ENCODE data around the gene FARP1.

Gene FARP1

DNA sequence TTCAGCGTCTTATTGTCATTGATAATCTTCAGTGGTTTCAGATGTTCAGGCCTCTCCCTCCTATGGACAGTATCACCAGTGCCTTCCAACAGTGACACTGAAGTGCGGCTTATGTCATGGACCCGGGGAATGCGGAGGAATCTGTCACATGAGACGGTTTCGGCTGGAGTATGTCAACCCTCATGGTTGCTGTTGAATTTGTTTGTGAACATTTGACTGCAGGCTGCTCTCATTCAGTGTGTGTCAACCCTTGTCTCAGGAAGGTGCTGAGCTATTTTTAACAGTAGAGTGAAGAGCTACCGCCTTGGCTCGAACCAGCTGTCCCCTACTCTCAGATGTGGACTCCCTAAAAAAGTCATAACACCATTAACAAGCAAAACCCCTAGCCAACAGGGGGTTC, 173.0 kb downstream of the FARP1 start:
- DNase-seq: no peak

DNA sequence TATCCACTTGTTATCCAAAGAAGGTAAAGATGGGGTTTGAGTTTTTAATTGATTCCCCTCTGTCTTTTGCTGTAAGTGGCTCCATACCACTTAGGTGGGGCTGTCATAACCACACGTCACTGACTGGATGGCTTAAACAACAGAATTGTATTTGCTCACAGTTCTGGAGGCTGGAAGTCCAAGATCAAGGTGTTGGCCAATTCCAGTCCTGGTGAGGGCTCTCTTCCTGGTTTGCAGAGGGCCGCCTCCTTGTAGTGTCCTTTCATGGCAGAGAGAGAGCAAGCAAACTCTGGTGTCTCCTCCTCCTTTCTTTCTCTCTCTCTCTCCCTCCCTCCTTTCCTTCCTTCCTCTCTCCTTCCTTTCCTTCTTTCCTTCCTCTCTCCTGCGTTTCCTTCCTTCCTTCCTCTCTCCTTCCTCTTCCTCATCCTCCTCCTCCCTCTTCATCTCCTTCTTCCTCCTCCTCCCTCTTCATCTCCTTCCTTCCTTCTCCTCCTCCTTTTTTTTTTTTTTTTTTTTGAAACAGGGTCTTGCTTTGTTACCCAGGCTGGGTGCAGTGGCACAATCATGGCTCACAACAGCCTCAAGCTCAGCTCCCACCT, 174.8 kb downstream of the FARP1 start:
- no peak for DNase-seq

DNA sequence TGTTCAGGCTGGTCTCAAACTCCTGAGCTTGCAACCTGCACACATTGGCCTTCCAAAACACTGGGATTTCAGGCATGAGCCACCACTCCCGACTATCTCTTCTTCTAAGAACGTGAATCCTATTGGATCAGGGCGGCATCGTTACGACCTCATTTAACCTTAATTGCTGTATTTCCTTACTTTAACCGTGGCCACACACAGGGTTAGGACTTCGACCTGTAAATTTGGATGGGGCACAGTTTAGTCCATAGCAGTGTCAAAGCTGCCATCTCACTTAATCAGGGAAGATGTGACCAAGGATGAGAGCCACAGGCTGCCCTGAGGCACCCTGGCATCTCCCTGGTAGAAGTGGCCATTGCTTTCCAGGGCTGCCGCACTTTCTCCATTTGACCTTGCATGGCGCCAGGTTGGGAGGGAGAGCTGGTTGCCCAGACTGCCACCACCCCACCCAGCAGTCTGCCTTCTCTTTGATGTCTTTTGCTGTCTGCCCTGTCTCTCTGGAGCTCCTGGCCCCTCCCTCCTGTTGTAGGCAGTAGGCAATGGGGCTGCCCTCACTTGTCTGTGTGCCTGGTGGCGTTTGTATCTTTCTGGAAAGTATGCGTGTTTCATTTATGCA, 175.5 kb downstream of the FARP1 start:
- no peak for DNase-seq

DNA sequence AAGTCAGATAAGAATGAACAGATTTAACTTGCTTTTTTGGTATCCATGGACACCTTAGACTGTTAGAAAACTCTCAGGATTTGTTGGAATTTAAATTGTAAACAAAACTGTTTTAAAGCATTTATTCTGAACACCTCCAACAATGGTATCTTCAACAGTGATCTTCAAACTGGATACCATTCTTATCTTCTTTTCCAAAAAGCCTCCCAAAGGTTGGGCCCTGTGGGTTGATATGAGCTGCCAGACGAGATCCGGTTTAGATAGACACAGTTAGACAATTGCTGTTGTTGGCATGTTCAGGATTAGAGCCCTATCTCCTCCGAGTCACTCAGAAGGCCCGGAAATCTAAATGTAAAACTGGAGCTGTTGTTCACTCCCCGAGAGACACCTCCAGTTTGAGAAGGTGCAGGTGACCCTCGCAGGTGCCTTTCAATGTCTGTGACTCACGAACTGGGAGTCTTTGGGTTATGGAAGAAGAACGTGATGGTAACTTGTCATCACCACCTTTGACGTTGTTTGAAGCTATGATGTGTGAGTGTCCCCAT, 177.7 kb downstream of the FARP1 start:
- DNase-seq: no peak

DNA sequence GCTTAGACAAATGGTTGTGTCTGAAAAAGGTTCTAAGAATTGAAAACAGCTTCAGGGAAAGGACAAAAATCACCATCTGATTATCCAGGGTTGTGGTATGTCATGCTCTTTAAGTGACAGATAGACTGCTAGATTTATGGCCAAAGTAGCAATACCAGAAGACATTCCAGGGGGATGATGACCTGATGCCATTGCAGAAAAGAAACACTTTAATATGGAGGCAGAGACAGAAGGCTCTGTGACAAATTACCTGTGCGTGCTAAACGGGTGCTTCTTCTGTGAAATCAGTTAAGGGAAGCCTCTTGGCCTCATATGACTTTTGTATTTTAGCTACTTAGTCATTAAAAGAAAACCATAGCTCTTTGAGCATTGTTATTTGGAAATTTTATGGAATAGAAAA, 178.5 kb downstream of the FARP1 start:
- no peak for DNase-seq

DNA sequence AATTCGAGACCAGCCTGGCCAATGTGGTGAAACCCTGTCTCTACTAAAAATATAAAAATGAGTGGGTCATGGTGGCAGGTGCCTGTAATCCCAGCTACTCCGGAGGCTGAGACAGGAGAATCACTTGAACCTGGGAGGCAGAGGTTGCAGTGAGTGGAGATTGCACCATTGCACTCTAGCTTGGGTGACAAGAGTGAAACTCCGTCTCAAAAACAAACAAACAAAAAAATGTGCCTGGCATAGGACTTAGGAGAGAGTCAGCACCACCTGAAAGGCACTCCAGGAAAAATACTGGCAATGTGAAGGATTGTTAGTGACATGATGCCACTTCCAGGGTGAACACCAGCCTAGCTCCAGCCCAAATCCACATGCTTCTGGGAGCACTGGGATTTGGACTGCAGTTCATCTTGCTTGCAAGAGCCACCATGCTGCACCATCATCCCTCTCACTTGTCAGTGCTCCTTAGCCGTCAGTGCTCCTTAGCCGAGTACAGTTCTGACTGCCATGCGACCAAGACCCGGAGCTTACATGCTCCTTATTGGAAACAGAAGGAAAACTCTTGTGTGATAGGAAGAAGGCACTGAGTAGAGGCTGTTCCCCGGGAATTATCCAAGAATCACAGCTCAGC, 179.3 kb downstream of the FARP1 start:
- no peak for DNase-seq

DNA sequence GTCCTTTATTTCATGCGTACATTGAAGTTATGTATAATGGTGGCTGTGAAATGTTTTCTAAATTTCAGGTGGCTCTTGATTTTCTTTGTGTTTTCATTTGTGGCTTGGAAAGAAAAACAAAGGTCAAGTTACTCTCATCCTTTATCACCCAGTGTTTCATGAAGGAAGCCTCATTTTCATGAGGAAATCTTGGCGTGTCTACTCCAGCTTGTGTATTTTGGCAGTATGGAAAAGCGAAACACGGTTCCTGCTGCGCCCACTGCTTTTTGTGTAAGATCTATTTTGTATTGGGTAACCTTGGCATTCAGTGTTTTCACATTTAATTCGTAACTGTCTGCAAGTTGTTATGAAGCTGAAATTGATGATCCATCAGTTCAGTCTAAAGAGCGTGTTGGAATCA, 181.2 kb downstream of the FARP1 start:
- DNase-seq: no peak

DNA sequence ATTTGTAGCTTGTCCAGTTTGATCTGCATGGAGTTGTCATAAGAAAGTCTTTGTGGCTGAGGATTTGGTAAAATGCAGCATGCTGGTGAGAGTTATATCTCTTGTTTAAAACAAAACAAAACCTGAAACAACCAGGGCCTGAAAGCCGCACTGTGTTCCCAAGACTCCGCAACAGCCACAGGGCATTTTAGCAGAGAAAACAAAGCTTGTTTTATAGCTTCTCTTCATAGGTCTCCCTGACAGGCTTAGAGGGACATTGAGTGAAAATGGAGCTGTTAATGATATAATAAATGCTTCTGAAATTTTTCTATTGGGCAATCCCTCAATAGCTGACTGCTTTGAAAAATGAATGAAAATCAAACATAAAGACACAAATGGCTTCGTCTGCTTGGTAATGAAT, 182.8 kb downstream of the FARP1 start:
- DNase-seq: no peak

DNA sequence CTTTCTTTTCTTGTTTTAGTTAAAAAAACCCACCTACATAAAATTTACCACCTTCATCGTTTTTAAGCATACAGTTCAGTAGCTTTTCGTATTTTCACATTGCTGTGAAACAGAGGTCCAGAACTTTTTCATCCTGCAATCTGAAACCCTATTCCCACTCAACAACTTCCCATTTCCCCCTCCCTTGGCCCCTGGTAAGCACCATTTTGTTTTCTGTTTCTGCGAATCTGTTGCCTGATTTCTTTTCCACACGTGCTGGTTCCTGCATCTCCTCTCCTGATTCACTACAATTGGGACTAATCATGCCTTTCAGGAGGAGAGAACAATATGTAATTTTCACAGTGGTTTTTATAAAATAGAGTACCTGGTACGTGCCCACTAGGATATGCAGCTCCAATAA, 183.4 kb downstream of the FARP1 start:
- no peak for DNase-seq

DNA sequence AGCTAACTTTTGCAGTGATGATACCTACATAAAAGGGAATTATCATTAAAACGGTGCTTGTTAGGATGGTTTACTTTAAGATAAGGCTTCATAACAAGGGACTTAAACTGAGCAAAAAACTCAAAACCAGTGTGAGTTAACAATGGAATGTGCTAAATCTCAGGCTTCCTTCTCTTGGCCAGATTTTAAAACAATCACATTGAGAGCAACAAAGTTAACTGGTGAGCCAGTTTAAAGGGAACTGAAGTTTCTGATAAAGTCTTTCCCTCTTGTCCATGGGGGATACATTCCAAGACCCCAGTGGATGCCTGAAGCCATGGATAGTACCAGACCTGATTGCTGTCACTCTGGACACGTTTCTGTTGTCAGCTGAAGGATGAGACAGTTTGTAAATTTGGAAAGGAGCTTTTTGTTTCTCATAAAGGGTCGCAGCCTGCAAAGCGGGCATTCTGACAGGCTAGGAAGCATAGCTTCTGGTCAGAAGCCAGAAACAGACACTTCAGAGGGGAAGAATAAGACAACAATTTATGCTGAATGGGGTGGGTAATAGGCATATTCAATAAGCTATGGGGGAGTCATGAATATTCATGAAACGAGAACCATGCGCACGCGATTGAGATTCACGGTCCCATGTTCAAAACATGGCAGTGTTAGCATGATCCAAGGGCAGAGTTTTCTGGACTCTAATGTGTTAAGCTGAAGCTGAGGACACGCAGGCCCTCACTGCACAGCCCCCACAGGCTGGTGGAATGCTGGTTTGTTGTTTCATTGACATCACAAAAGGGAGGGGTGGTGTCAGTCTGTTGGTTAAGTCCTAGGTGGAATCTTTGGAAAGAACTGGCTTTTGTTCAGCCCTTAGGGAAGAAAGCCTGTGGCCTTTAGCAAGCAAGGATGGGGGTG, 184.7 kb downstream of the FARP1 start:
- DNase-seq: no peak

DNA sequence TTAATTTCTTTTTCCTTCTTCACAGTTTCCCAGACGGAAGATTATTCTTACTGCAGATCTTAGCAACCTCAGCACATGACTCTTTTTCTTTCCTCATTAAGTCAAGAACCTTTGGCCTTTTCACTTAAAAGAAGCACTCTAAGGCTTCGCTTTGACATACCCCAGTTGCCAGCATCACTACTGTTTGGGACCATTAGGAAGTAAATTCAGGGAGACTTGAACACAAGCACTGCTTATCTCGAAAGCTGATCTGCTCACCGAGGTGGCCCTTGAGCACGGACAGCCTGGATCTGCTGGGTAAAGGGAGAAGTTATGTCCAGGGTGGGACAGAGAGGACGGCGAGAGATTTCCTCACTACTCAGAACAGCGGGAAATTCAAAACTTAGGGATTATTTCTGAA, 185.6 kb downstream of the FARP1 start:
- DNase-seq: no peak

DNA sequence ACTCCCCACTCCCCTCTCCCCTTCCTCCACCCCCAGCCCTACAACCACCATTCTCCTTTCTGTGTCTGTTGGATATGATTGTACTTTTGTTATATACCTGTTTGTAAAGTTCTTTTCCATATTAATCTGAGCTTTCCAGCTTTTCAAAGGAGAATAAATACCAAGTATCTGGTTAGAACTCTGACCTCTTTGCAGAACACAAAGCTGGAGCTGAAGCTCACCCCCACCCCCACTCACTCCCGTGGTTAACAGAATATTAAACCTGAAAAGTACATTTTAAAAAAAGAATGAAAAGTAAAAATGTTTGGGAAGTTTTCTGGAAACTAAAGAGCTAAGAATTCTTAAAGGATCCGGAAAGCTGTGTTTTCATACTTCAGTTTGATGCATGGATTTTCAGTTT, 189.3 kb downstream of the FARP1 start:
- no peak for DNase-seq

DNA sequence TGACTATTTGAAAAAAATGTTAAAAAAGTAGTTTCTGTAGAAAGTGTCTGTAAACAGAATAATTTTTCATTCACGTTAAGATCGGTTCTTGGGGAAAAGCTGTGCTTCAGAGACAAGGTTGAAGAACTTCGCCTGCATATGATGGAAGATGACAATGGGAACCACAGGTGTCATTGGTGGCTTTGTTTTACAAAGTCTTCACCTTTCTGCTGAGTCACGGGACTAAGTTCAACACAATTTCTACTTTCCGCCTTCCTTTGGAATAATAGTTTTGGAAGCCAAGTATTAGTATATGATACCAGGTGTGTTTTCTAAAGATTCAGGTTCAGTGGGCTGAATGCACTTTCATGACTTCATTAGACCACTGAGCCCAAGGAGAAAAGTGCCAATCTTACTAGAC, 189.8 kb downstream of the FARP1 start:
- no peak for DNase-seq

DNA sequence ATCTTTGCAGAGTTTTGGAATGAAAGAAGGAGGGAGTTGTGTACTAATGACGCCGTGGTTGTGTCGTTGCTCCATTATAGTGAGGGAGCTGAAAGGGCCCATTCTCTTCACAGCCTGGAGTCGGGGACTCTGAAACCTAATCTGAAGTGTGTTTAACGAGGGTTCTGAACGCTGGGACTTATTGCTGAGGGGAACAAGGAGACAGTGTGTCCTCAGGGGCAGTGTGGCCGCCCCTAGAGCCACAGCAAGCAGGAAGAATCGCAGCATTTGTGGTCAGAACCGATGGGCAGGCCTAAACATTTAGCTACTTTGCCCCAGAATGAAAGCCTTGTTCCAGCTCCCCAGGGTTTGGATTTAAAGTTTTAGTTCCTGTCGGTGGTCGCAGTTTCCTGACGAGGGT, 190.6 kb downstream of the FARP1 start:
- no peak for DNase-seq

DNA sequence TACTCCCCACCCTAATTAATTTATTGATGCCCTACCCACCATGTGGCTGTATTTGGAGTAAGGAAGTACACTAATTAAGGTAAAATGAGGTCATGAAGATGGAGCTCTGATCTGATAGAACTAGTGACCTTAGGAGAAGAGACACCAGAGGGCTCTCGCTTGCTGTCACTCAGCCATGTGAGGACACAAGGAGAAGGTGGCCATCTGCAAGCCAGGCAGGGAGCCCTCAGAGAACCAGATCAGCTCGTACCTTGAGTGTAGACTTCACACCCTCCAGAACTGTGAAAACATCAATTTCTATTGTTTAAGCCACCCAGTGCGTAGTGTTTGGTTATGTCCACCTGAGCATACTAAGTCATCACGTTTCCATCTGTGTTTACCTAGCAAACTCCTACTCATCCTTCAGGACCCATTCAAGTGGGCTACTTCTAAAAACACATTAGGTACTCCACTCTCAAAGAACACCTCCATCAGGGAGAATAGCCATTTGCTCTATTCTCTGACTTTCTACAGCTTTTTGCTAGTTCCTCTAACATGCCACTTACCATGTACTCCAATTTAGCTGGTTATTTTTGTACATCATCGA, 191.8 kb downstream of the FARP1 start:
- DNase-seq: no peak

DNA sequence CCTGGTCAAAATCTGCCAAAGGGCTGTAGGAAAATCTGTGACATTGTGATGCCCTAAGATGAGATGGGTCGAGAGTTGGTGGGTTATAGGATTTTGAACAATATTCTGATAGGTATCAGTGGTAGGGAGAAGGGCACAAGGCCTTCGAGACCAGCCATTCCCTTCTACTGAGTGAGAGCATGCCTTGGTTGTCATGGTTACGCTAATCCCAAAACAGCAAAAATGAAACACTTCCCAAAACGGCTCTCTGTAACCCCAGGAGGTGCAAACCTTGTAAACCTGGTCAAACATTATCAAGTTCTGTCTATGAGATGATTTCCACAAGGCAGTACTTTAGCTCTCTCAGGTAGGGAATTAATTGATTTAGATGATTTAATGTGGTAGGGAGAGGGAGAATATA, 192.8 kb downstream of the FARP1 start:
- no peak for DNase-seq

DNA sequence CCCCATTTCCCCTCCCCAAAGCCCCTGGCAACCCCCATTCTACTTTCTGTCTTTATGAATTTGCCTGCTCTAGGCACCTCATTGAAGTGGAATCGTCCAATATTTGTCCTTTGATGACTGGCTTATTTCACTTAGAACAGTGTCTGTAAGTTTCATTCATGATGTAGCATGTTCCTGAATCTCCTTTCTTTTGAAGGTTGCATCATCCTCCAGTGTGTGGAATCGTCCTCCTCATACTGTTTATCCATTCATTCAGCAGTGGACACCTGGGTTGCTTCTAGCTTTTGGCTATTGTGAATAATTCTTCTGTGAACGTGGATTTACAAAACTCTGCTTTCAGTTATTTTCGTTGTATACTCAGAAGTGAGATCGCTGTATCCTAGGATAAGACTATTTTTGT, 195.4 kb downstream of the FARP1 start:
- no peak for DNase-seq

DNA sequence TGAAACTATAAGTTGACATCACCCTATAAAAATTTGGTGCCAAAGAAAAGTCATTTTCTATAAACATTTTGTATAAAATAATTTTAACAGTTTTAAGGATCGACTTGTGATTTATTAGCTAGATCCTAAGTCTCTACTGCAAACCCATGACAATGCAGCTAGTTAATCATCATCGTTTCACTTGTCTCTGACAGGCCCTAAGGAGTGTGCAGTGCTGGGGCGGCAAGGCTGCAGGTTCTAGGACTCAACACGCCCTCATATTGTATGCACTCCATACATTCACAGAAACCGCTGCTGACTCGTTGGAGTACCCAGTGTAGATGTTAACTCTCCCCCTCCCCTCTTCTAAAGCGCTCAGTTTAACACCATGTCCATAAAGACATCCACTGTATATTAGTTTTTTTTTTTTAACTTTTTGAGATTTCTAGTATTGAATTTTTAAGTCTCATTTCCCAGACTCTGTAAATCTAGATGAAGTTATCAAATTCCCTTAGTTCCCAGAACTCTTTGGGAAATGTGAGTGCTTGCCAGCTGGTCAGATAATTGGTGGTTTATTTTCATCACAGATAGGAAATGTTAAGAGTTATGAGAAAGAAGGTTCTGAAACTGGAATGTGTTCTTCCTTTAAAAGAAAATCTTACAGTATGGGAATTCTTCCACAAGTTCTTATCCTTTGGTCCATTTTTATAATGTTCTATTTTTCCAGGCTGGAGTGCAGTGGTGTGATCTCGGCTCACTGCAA, 197.0 kb downstream of the FARP1 start:
- DNase-seq: no peak

DNA sequence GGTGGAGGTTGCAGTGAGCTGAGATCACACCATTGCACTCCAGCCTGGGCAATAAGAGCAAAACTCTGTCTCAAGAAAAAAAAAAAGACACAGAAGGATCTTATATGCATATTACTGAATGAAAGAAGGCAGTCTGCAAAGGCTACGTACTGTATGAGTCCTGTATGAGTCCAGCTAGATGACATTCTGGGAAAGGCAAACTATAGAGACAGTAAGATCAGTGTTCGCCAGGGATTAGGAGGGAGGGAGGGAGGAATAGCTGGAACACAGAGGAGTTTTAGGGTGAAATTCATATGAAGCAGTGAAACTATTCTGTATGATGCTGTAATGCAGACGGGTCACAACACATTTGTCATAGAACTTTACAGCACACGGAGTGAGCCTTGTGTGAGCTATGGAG, 200.1 kb downstream of the FARP1 start:
- no peak for DNase-seq

DNA sequence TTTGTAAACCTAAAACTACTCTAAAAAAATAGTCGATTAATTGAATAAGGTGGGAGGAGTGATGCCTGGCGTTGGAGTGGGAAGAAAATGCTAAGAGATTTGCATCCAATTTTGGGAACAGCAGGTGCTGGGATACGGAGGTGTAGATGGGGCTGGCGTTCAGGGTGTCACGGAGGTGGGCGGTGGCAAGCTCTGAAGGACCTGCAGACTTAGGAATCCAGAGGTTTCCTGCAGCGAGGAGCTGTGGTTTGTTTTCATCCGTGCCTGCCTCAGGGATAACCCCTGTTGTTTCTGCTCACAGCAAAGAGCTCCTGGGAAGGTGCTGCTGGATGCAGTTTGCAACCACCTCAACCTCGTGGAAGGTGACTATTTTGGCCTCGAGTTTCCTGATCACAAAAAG, 200.6 kb downstream of the FARP1 start:
- DNase-seq: no peak

DNA sequence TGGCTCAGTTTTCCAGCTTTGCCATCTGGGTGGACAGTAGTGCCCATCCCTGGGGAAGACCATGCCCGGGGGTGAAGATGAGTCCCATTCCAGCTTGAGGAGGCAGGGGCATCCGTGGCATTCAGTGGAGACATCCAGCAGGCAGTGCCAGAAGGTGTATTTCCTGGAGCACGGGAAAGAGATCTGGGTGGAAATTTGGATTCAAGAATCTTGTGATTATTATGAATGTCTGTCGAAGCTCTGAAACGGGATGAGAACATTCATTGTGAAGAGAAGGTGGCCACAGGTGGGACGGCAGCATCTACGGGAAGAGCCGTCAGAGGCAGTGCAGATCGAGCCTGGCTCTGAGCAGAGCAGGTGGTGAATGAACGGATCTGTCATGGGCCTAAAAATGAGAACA, 201.5 kb downstream of the FARP1 start:
- DNase-seq: no peak
